NCI-H748 treated with DMSO at 0.1 percent for 48 hours (cell line): Measurements from ENCODE around the gene MRPS35.

Experiments used
- DNase-seq: peaks from one replicate; lab custom pipeline; 2025; lab: John Stamatoyannopoulos, UW

Gene MRPS35

GRCh38 chr12:27772328-27773049, 61.9 kb downstream of the MRPS35 start:
- no peak for DNase-seq

GRCh38 chr12:27777141-27777540, 66.5 kb downstream of the MRPS35 start:
- DNase-seq, result no peak

GRCh38 chr12:27778206-27778605, 67.6 kb downstream of the MRPS35 start:
- no peak for DNase-seq

GRCh38 chr12:27779416-27779919, 68.8 kb downstream of the MRPS35 start:
- DNase-seq, result no peak

- DNase-seq, result peak; percentile 2
These were observed 69.4 kb downstream of the MRPS35 start, which contains the start of the genes KLHL42 and MANSC4 for GRCh38 chr12:27779920-27780611. TSS of gene KLHL42 (plus strand) at chr12:27780233. CDS start at chr12:27780331, 98 bp downstream. TSS of gene MANSC4 (minus strand) at chr12:27780236. CDS start at chr12:27771276, 8,960 bp downstream.

GRCh38 chr12:27780612-27781408, 70.2 kb downstream of the MRPS35 start:
- no peak for DNase-seq

GRCh38 chr12:27781680-27782079, 71.0 kb downstream of the MRPS35 start:
- no peak for DNase-seq

- no peak for DNase-seq
These were observed 71.8 kb downstream of the MRPS35 start for GRCh38 chr12:27782481-27782880.

GRCh38 chr12:27785882-27786570, 75.4 kb downstream of the MRPS35 start:
- DNase-seq, result peak; percentile 32

GRCh38 chr12:27787559-27787958, 76.9 kb downstream of the MRPS35 start:
- DNase-seq, result no peak

- no peak for DNase-seq
These were observed 79.5 kb downstream of the MRPS35 start for GRCh38 chr12:27790179-27790578.

GRCh38 chr12:27794818-27795584, 84.4 kb downstream of the MRPS35 start:
- DNase-seq, result no peak

GRCh38 chr12:27796128-27796527, 85.5 kb downstream of the MRPS35 start:
- no peak for DNase-seq

GRCh38 chr12:27797301-27798025, 86.8 kb downstream of the MRPS35 start:
- DNase-seq, result no peak

- no peak for DNase-seq
These were observed 90.2 kb downstream of the MRPS35 start for GRCh38 chr12:27800819-27801218.

GRCh38 chr12:27801630-27802029, 91.0 kb downstream of the MRPS35 start:
- no peak for DNase-seq

GRCh38 chr12:27802511-27802910, 91.9 kb downstream of the MRPS35 start:
- DNase-seq, result no peak

GRCh38 chr12:27802936-27803335, 92.3 kb downstream of the MRPS35 start:
- no peak for DNase-seq

- DNase-seq, result no peak
These were observed 94.6 kb downstream of the MRPS35 start for GRCh38 chr12:27805238-27805637.
